SU-DHL-6 (cell line): ENCODE results near the gene RAPSN.

ENCODE experiments used
- H2AFZ ChIP-seq: fragments of 200-600 bp; sonication (generic); 2 replicates; pipeline ENCODE4 v1.6.1; 2014; ENCODE audit warnings: low read depth, mild to moderate bottlenecking, moderate library complexity, mixed read lengths, antibody characterized with exemption, low read length; ENCODE audit not compliant: severe bottlenecking
- H3F3A ChIP-seq: fragments of 200-600 bp; shearing (Covaris generic); 2 replicates; pipeline ENCODE4 v1.6.0; 2016; ENCODE audit warnings: antibody characterized with exemption, mild to moderate bottlenecking; ENCODE audit not compliant: insufficient read depth
- H3K27ac ChIP-seq: fragments of 200-600 bp; sonication (generic); 2 replicates; pipeline ENCODE4 v1.5.1; 2016; ENCODE audit warnings: low read depth, mild to moderate bottlenecking, low read length, moderate library complexity, mixed read lengths
- H3K27me3 ChIP-seq: fragments of 200-600 bp; sonication (generic), shearing (Covaris generic); 2 replicates; pipeline ENCODE4 v1.6.0; 2014; ENCODE audit warnings: mild to moderate bottlenecking, low read length
- H3K36me3 ChIP-seq: fragments of 200-600 bp; sonication (generic); 2 replicates; pipeline ENCODE4 v1.6.1; 2014; ENCODE audit warnings: mild to moderate bottlenecking, low read length, mixed read lengths
- H3K4me2 ChIP-seq: fragments of 300-600, 200-600 bp; shearing (Covaris generic), sonication (generic); 2 replicates; pipeline ENCODE4 v1.6.0; 2014; ENCODE audit warnings: low read length, low read depth, mild to moderate bottlenecking; ENCODE audit not compliant: poor library complexity, severe bottlenecking
- H3K4me3 ChIP-seq: fragments of 200-600 bp; sonication (generic); 2 replicates; pipeline ENCODE4 v1.5.1; 2014; ENCODE audit warnings: antibody characterized with exemption, low read length, mild to moderate bottlenecking, mixed read lengths; ENCODE audit not compliant: insufficient read depth, poor library complexity, severe bottlenecking
- H3K79me2 ChIP-seq: fragments of 200-600 bp; sonication (generic); 2 replicates; pipeline ENCODE4 v1.6.1; 2014; ENCODE audit warnings: mild to moderate bottlenecking, low read length, moderate library complexity; ENCODE audit not compliant: insufficient read depth
- H3K9ac ChIP-seq: fragments of 200-600 bp; sonication (generic); 2 replicates; pipeline ENCODE4 v1.7.0; 2014; ENCODE audit warnings: mild to moderate bottlenecking, low read length
- H3K9me2 ChIP-seq: fragments of 200-600 bp; sonication (generic); replicated peaks from 2 replicates; pipeline ENCODE4 v1.6.1; 2014; ENCODE audit warnings: low read length; ENCODE audit not compliant: insufficient read depth
- H3K9me3 ChIP-seq: fragments of 200-600 bp; sonication (generic); 2 replicates; pipeline ENCODE4 v1.6.1; 2014; ENCODE audit warnings: low read length, mixed read lengths; ENCODE audit not compliant: insufficient read depth
- H4K20me1 ChIP-seq: fragments of 200-600 bp; sonication (generic); 2 replicates; pipeline ENCODE4 v1.6.1; 2014; ENCODE audit warnings: low read depth, mild to moderate bottlenecking, antibody characterized with exemption, low read length, moderate library complexity, mixed read lengths
- CTCF ChIP-seq: fragments of 200-600 bp; sonication (generic); IDR thresholded peaks from one replicate; pipeline ENCODE4 v1.5.1; 2017; ENCODE audit warnings: antibody characterized with exemption, mild to moderate bottlenecking, low read length, moderate library complexity; ENCODE audit not compliant: insufficient read depth, poor library complexity, severe bottlenecking
- EZH2phosphoT487 ChIP-seq: fragments of 200-600 bp; sonication (generic), shearing (Covaris generic); conservative IDR thresholded peaks from 2 replicates; pipeline ENCODE4 v1.6.1; 2018; ENCODE audit warnings: mild to moderate bottlenecking, antibody characterized with exemption, low read length, moderate library complexity, mixed read lengths

Gene RAPSN

GRCh38 chr11:47466701-47467250 is 17.8 kb upstream of the RAPSN start:
- H3K4me3 ChIP-seq: no peak overlapping the region
- H2AFZ ChIP-seq: no peak overlapping the region
- H3F3A ChIP-seq: no peaks in the 10 kb centered on the region
- no peaks in the 10 kb centered on the region for H3K27me3 ChIP-seq
- H3K79me2 ChIP-seq: peaks cover 6% of the 10 kb centered on the region
- H3K9me2 ChIP-seq: no peaks in the 10 kb centered on the region
- TF ChIP-seq EZH2phosphoT487 (no peak), CTCF (no peak)
- H3K27ac ChIP-seq: no peak overlapping the region
- no peaks in the 10 kb centered on the region for H3K9me3 ChIP-seq
- H4K20me1 ChIP-seq: no peaks in the 10 kb centered on the region
- H3K36me3 ChIP-seq: peaks cover 4% of the 10 kb centered on the region; the same call in 1 of the 2 replicates
- no peak overlapping the region for H3K4me2 ChIP-seq
- H3K9ac ChIP-seq: no peak overlapping the region

GRCh38 chr11:47466201-47466600 is 17.3 kb upstream of the RAPSN start:
- Histone ChIP-seq H3K4me3 (no peak overlapping the region), H3K9ac (no peak overlapping the region), H3K27ac (no peak overlapping the region), H2AFZ (no peak overlapping the region), H3K4me2 (no peak overlapping the region), H3K9me2 (no peaks in the 10 kb centered on the region), H3K36me3 (peaks cover 4% of the 10 kb centered on the region; the same call in 1 of the 2 replicates), H3F3A (no peaks in the 10 kb centered on the region), H4K20me1 (no peaks in the 10 kb centered on the region), H3K27me3 (no peaks in the 10 kb centered on the region), H3K9me3 (no peaks in the 10 kb centered on the region), H3K79me2 (peaks cover 6% of the 10 kb centered on the region)
- TF ChIP-seq CTCF: no peak
- TF ChIP-seq EZH2phosphoT487: no peak

- H3K9ac ChIP-seq: no peak overlapping the region
- H4K20me1 ChIP-seq: no peaks in the 10 kb centered on the region
- H3K9me2 ChIP-seq: no peaks in the 10 kb centered on the region
- H3K4me3 ChIP-seq: no peak overlapping the region
- H3K36me3 ChIP-seq: peaks cover 4% of the 10 kb centered on the region; the same call in 1 of the 2 replicates
- TF ChIP-seq EZH2phosphoT487 (no peak), CTCF (no peak)
- no peaks in the 10 kb centered on the region for H3K27me3 ChIP-seq
- H3F3A ChIP-seq: no peaks in the 10 kb centered on the region
- H2AFZ ChIP-seq: no peak overlapping the region
- H3K79me2 ChIP-seq: peaks cover 6% of the 10 kb centered on the region
- no peak overlapping the region for H3K27ac ChIP-seq
- H3K9me3 ChIP-seq: no peaks in the 10 kb centered on the region
- no peak overlapping the region for H3K4me2 ChIP-seq
These were observed 15.5 kb upstream of the RAPSN start for GRCh38 chr11:47464483-47464882.

- Histone ChIP-seq H3K27ac (no peak overlapping the region), H3K36me3 (no peaks in the 10 kb centered on the region; the same call in 1 of the 2 replicates), H3K79me2 (no peaks in the 10 kb centered on the region), H3K9ac (no peak overlapping the region), H2AFZ (no peak overlapping the region), H3K9me2 (no peaks in the 10 kb centered on the region), H3K27me3 (no peaks in the 10 kb centered on the region), H4K20me1 (no peaks in the 10 kb centered on the region), H3K9me3 (no peaks in the 10 kb centered on the region), H3K4me2 (no peak overlapping the region), H3F3A (no peaks in the 10 kb centered on the region), H3K4me3 (no peak overlapping the region)
- TF ChIP-seq CTCF (no peak), EZH2phosphoT487 (no peak)
These were observed 12.9 kb upstream of the RAPSN start for GRCh38 chr11:47461876-47462275.
